H9 (cell line): ENCODE data around the gene UPK3B. TPM values are rescaled to one million over a fixed set of nuclear protein-coding genes. Genes with fewer than 3 reads are reported as not detected.

Source experiments
- DNase-seq: peaks from one replicate; pipeline ENCODE4 v3.0.0-alpha.2; 2017
- H2AFZ ChIP-seq: one replicate; pipeline ENCODE4 v1.6.1; 2013; ENCODE audit warnings: mild to moderate bottlenecking, low read length, control low read depth, moderate library complexity
- H2AK5ac ChIP-seq: 2 replicates; pipeline ENCODE4 v1.6.1; 2013; ENCODE audit warnings: low read length, control low read depth, mixed read lengths; ENCODE audit not compliant: insufficient read length
- H2BK120ac ChIP-seq: one replicate; pipeline ENCODE4 v1.6.1; 2013; ENCODE audit warnings: low read depth, mild to moderate bottlenecking, low read length, control low read depth, inconsistent platforms; ENCODE audit not compliant: poor library complexity, severe bottlenecking
- H2BK12ac ChIP-seq: 2 replicates; pipeline ENCODE4 v1.6.1; 2013; ENCODE audit warnings: low read length, control low read depth, mixed read lengths, low read depth; ENCODE audit not compliant: insufficient read length
- H2BK15ac ChIP-seq: 2 replicates; pipeline ENCODE4 v1.6.1; 2013; ENCODE audit warnings: low read depth, low read length, control low read depth
- H2BK20ac ChIP-seq: one replicate; pipeline ENCODE4 v1.6.1; 2013; ENCODE audit warnings: low read depth, mild to moderate bottlenecking, low read length, control low read depth, inconsistent platforms; ENCODE audit not compliant: poor library complexity, severe bottlenecking
- H2BK5ac ChIP-seq: 2 replicates; pipeline ENCODE4 v1.6.1; 2013; ENCODE audit warnings: low read length, control low read depth, mixed read lengths; ENCODE audit not compliant: insufficient read length
- H3K14ac ChIP-seq: 2 replicates; pipeline ENCODE4 v1.6.1; 2013; ENCODE audit warnings: low read length, control low read depth; ENCODE audit not compliant: insufficient read depth
- H3K18ac ChIP-seq: 2 replicates; pipeline ENCODE4 v1.6.1; 2013; ENCODE audit warnings: low read depth, mild to moderate bottlenecking, mixed read lengths, low read length, control low read depth; ENCODE audit not compliant: insufficient read length
- H3K23ac ChIP-seq: 2 replicates; pipeline ENCODE4 v1.6.1; 2013; ENCODE audit warnings: low read length, control low read depth, mixed read lengths, low read depth; ENCODE audit not compliant: insufficient read length
- H3K23me2 ChIP-seq: 2 replicates; pipeline ENCODE4 v1.6.1; 2013; ENCODE audit warnings: low read depth, mild to moderate bottlenecking, mixed read lengths, low read length, control low read depth; ENCODE audit not compliant: insufficient read length, poor library complexity, severe bottlenecking
- H3K27ac ChIP-seq: 2 replicates; pipeline ENCODE4 v1.5.1; 2013; ENCODE audit warnings: low read length, control low read depth, mixed read lengths, low read depth; ENCODE audit not compliant: insufficient read length
- H3K27me3 ChIP-seq: 2 replicates; pipeline ENCODE4 v1.6.1; 2013; ENCODE audit warnings: low read length, control low read depth, inconsistent platforms; ENCODE audit not compliant: insufficient read depth
- H3K4ac ChIP-seq: 2 replicates; pipeline ENCODE4 v1.6.1; 2013; ENCODE audit warnings: low read depth, mild to moderate bottlenecking, control low read depth, inconsistent platforms, low read length, moderate library complexity
- H3K4me1 ChIP-seq: 2 replicates; pipeline ENCODE4 v1.6.1; 2013; ENCODE audit warnings: low read length, control low read depth, inconsistent platforms; ENCODE audit not compliant: insufficient read depth
- H3K4me2 ChIP-seq: 2 replicates; pipeline ENCODE4 v1.6.1; 2013; ENCODE audit warnings: low read length, control low read depth, mixed read lengths; ENCODE audit not compliant: insufficient read length, insufficient read depth
- H3K56ac ChIP-seq: 2 replicates; pipeline ENCODE4 v1.6.1; 2013; ENCODE audit warnings: low read depth, mild to moderate bottlenecking, mixed read lengths, low read length, control low read depth; ENCODE audit not compliant: insufficient read length
- H3K79me1 ChIP-seq: 2 replicates; pipeline ENCODE4 v1.6.1; 2013; ENCODE audit warnings: low read depth, mild to moderate bottlenecking, moderate library complexity, low read length, control low read depth, inconsistent platforms; ENCODE audit not compliant: insufficient read depth, poor library complexity, severe bottlenecking
- H3K79me2 ChIP-seq: 2 replicates; pipeline ENCODE4 v1.6.1; 2013; ENCODE audit warnings: low read length, control low read depth, inconsistent platforms; ENCODE audit not compliant: insufficient read depth
- H3K9ac ChIP-seq: 2 replicates; pipeline ENCODE4 v1.6.1; 2013; ENCODE audit warnings: low read length, control low read depth, mixed read lengths; ENCODE audit not compliant: insufficient read length; ENCODE audit errors: extremely low read depth
- H3K9me3 ChIP-seq: one replicate; pipeline ENCODE4 v1.6.1; 2013; ENCODE audit warnings: low read depth, low read length, inconsistent platforms; ENCODE audit not compliant: control insufficient read depth
- H3T11ph ChIP-seq: one replicate; pipeline ENCODE4 v1.6.1; 2013; ENCODE audit warnings: mild to moderate bottlenecking, low read length, control low read depth, inconsistent platforms
- H4K20me1 ChIP-seq: one replicate; pipeline ENCODE4 v1.6.1; 2013; ENCODE audit not compliant: control insufficient read depth, insufficient read length, insufficient read depth
- H4K5ac ChIP-seq: 2 replicates; pipeline ENCODE4 v1.6.1; 2013; ENCODE audit warnings: low read depth, mild to moderate bottlenecking, mixed read lengths, low read length, control low read depth; ENCODE audit not compliant: insufficient read length
- H4K8ac ChIP-seq: replicated peaks from 2 replicates; pipeline ENCODE4 v1.6.1; 2013; ENCODE audit warnings: low read length, control low read depth, mixed read lengths, low read depth; ENCODE audit not compliant: insufficient read length
- H4K91ac ChIP-seq: 2 replicates; pipeline ENCODE4 v1.6.1; 2013; ENCODE audit warnings: low read depth, mild to moderate bottlenecking, moderate library complexity, mixed read lengths, low read length, control low read depth; ENCODE audit not compliant: insufficient read length
- H3K27ac Mint-ChIP-seq, 3 experiments: 2 replicates in 2 of 3; 3 replicates in 1 of 3; pipeline ENCODE4 v1.8.0; 2020 to 2021; ENCODE audit warnings: mixed read lengths in 3 of 3, mild to moderate bottlenecking in 1 of 3, moderate library complexity in 1 of 3
- H3K27me3 Mint-ChIP-seq: 2 replicates; pipeline ENCODE4 v1.8.0; 2021; ENCODE audit warnings: low read depth, mild to moderate bottlenecking, moderate library complexity, mixed read lengths
- H3K36me3 Mint-ChIP-seq, 3 experiments: 2 replicates in 2 of 3; 3 replicates in 1 of 3; pipeline ENCODE4 v1.8.0; 2020 to 2021; ENCODE audit warnings: low read depth in 3 of 3, mixed read lengths in 3 of 3; ENCODE audit not compliant: insufficient read depth in 1 of 3
- H3K4me1 Mint-ChIP-seq, 2 experiments: 2 replicates each; pipeline ENCODE4 v1.8.0; 2020; ENCODE audit warnings: mixed read lengths in 2 of 2
- H3K4me3 Mint-ChIP-seq, 2 experiments: 2 replicates in 1 of 2; 3 replicates in 1 of 2; pipeline ENCODE4 v1.8.0; 2020 to 2021; ENCODE audit warnings: mild to moderate bottlenecking in 2 of 2, mixed read lengths in 2 of 2, moderate library complexity in 1 of 2
- H3K9me3 Mint-ChIP-seq, 2 experiments: 2 replicates in 1 of 2; 3 replicates in 1 of 2; pipeline ENCODE4 v1.8.0; 2020; ENCODE audit warnings: mild to moderate bottlenecking in 2 of 2, mixed read lengths in 2 of 2, moderate library complexity in 1 of 2
- CTCF ChIP-seq: fragments of 200-600 bp; sonication (generic); conservative IDR thresholded peaks from 3 replicates; pipeline ENCODE4 v1.8.0; 2021; ENCODE audit warnings: antibody characterized with exemption, mild to moderate bottlenecking
- WGBS: extraction: QIAGEN DNeasy Blood & Tissue Kit; methylation state at CpG from one replicate; pipeline ENCODE4 v1.1.7; 2013; ENCODE audit warnings: missing lambda C conversion rate, low lambda C conversion rate, mixed read lengths; ENCODE audit not compliant: insufficient read length; ENCODE audit errors: extremely low coverage; 5-methylcytosine and 5-hydroxymethylcytosine counted together
- total RNA-seq: library from RNA; stranded (reverse); gene quantifications from 2 replicates; pipeline ENCODE4 v1.2.1, GENCODE V29; 2021

Gene UPK3B
- total RNA-seq, 1 experiment from 2014 or later: 3.5 TPM

GRCh38 chr7:76505168-76506080, 4.9 kb upstream of the UPK3B start:
- H3K27ac Mint-ChIP-seq: no peak overlapping the region
- Histone ChIP-seq H3K56ac (no peak overlapping the region), H3K4ac (no peak overlapping the region), H3K27me3 (no peaks in the 10 kb centered on the region), H3K18ac (no peak overlapping the region), H3K4me2 (no peak overlapping the region), H3K79me2 (no peaks in the 10 kb centered on the region), H3K79me1 (no peaks in the 10 kb centered on the region), H3K14ac (no peak overlapping the region), H2BK15ac (no peak overlapping the region), H4K20me1 (no peaks in the 10 kb centered on the region), H4K91ac (no peak overlapping the region), H3K23me2 (no peaks in the 10 kb centered on the region), H2BK12ac (no peak overlapping the region), H4K5ac (no peak overlapping the region), H3K9me3 (no peaks in the 10 kb centered on the region), H3K23ac (no peak overlapping the region), H3K9ac (no peak overlapping the region), H2BK20ac (no peak overlapping the region), H2AFZ (no peak overlapping the region), H2BK120ac (no peak overlapping the region), H3K4me1 (peaks cover 3% of the 10 kb centered on the region; the same call in 1 of the 2 replicates), H3K27ac (no peak overlapping the region), H2AK5ac (no peak overlapping the region), H3T11ph (no peak overlapping the region), H2BK5ac (no peak overlapping the region), H4K8ac (no peak overlapping the region)
- peaks cover 0 to 25% (median 9%) of the 10 kb centered on the region in 3 experiments; a peak in 5 of 7 replicates for H3K36me3 Mint-ChIP-seq
- peaks cover 4 to 5% of the 10 kb centered on the region in 2 experiments for H3K4me1 Mint-ChIP-seq
- no peaks in the 10 kb centered on the region for H3K9me3 Mint-ChIP-seq
- no CpG with 5 or more reads among the region's 32 CpGs for WGBS
- H3K4me3 Mint-ChIP-seq: no peak overlapping the region
- no peaks in the 10 kb centered on the region for H3K27me3 Mint-ChIP-seq
- DNase-seq: peak; percentile 23
- TF ChIP-seq CTCF: no peak
